Stimulated activated CD8-positive, alpha-beta memory T cell treated with anti-CD3 and anti-CD28 coated beads, Interleukin-12 subunit alpha, Interleukin-12 subunit beta, amount 100 ng/mL, for 24 hours (primary cell): Measurements from ENCODE around the gene PAPOLG.

Source experiments
- DNase-seq: peaks from one replicate; pipeline ENCODE4 v3.0.0-alpha.2; 2020; ENCODE audit errors: extremely low read depth

Gene PAPOLG

DNA sequence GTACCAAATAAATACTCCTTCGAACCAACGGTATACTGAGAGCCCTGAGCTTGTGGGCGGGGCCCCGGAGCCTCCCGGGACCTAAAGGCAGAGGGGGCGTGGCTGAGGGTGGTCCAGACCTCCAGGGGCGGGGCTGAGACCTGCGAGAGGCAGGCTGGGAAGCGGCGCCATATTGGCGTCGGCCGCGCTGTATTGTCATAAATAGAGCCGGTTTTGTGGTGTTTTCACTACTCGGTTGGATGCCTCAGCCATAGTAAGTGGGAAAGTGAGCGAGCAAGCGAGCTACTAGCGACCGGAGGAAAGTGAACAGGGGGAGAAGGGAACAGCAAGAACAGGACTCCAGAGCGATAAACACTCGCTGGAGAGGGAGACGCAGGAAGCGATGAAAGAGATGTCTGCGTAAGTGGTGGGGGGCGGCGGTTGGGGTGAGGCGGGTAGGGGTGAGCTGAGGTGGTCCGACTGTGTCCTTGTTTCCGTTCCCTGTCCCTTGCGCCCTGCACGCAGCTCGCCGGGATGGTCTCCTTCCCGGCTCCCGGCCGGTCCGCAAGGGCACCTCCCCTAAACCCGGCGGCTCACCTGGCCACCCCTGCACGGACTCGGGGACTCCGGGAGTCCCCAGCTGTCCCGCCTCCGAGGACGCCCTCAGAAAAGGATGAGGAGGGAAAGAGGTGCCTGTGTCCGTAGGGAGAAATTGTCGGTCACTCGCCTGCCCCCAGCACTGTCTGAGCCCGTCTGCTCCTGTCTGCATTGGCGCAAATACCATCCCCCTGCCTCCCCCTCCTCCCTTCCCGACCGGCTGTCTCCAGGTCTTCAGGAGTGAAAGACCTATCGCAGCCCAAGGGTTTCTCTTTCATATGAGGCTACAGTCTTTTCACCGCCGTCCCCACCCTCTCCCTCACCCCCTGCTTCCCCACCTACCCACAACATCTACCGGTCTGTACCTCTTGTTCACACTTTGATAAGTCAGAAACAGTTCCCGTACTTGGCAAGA lies at the start of gene PAPOLG:
Gene PAPOLG, plus strand, starts transcription at position 172 of the 991 bp plus-strand sequence. Its CDS starts 211 bp downstream, at position 383.
- DNase-seq, result peak; percentile 95

DNA sequence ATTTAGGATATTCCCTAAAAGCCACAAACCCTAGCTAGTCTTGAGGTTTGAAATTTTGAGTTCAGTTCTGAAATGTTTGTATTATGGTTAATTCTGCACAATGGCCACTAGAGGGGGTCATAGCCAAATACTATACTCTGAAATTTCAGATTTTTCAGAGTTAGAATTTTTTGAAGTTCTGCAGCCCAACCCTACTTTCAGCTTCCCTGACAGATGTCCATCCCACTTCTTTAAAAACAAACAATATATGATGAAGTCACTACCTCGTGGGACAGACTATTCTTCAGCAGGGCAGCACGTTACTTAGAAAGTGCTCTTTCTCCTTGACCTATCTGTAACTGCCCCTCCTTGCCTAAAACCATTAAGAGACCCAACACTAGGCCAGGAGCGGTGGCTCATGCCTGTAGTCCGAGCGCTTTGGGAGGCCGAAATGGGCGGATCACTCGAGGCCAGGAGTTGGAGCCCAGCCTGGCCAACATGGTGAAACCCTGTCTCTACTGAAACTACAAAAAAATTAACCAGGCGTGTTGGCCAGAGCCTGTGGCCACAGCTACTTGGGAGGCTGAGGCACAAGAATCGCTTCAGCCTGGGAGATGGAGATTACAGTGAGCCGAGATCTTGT lies 48.2 kb upstream of the PAPOLG start:
- DNase-seq, result no peak

DNA sequence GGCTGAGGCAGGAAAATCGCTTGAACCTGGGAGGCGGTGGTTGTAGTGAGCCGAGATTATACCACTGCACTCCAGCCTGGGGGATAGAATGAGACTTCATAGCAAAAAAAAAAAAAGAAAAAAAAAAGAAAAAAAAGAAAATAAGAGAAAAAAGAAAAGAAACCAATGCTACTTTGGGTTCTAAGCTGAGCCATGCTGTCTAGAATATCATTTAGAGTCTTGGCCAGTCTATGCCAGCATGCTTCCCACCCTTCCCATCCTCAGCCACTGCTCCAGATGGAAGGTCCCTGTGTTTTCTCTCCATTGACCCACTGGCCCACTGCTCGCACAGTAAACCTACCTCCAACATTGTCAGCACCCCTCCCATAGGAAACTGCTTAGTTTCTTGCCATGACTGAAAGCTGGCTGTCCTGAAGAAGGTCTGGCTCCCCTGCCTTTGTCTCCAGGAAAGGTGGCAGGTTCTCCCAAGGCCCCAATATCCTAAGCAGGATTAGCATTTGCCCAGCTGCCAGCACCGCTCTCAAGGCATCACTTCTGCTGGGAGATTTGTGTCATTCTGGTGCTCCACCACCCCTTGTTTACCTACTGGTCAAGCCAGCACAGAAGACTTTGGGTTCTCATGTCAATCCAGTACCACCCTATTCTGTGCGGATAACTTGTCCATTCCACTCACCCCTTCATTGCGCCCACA lies 47.3 kb upstream of the PAPOLG start:
- DNase-seq, result no peak

DNA sequence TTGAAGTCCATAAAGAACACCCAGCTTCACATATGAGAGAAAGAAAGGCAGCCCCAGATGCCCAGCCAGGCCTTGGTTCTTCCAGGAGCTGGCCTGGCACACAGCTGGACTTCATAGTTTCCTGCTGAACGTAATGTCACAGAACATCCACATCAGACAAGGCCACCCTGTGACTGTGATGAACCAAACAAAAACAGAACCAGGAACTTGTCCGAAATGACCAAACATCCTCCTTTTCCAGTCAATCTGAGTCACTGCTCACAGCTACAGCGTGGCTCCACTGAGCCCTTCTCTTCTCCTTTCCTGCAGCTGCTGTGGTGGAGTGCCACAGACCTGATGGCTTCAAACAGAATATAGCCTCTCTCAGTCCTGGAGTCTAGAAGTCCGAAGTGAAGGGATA lies 45.4 kb upstream of the PAPOLG start:
- no peak for DNase-seq

DNA sequence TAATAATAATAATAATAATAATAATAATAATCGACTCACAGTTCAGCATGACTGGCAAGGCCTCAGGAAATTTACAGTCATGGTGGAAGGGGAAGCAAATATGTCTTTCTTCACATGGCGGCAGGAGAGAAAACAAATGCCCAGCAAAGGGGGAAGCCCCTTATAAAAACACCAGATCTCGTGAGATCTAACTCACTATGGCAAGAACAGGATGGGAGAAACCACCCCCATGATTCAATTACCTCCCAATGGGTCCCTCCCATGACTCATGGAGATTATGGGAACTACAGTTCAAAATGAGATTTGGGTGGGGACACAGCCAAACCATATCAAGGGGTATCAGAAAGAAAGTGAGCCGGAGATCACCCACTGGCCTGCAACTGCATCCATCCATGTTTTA lies 40.5 kb upstream of the PAPOLG start:
- no peak for DNase-seq

DNA sequence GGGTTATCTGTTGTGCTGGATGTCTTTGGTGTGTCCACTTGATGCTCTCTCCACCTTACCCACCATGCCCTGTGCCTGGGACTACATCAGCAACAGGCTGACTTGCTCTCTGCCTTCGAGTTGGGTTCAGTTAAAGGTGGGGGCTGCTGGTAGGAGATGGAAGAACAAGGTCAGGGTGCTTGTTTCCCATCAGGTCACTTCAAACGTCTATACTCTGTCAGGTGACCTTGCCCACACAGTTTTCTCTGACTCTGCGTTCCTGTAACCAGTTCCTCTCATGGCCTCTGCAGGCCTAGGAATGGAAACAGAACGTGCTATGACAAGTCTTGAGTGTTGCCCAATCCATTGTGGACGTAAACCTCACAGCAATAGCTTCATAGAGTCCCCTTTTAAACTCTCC lies 38.4 kb upstream of the PAPOLG start:
- no peak for DNase-seq

DNA sequence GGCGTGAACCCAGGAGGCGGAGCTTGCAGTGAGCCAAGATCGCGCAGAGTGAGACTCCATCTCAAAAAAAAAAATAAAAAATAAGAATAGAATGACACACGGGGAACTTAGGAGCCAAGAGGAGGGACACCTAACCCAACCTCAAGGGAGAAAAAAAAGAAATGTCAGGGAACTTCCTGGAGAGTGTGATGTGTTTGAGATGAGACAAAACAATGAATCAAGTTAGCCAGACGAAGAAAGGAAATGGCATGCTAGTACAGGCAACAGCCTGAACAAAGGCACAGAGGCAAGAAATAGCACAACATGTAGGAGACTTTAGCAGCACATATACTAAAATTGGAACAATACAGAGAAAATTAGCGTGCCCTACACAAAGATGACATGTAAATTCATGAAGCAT lies 36.7 kb upstream of the PAPOLG start:
- DNase-seq, result no peak

DNA sequence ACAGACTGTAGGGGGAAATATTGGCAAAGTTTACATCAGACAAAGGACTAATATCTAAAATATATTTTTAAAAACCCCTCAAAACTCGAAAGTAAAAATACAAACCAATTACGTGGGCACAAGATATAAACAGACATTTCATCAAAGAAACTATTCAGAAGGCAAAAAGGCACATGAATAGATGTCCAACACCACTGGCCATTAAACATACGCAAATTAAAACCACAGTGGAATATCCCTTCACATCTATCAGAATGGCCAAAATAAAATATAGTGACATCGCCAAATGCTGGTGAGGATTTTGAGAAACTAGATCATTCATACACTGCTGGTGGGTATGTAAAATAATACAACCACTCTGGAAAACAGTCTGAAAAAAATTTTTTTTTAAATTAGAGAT lies 30.6 kb upstream of the PAPOLG start:
- no peak for DNase-seq

DNA sequence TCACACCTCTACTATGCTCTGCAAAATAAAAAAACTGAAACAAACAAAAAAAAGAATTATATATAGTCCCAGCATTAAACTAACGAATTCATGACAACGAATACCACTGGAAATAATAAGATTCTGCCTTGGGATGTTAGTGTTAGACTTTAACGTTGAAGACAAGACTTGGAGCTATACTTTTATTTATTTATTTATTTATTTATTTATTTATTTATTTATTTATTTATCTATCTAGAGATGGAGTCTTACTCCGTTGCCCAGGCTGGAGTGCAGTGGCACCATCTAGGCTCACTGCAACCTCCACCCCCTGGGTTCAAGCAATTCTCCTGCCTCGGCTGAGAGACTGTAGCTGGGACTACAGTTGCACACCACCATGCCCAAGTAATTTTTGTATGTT lies 27.2 kb upstream of the PAPOLG start:
- DNase-seq, result no peak

DNA sequence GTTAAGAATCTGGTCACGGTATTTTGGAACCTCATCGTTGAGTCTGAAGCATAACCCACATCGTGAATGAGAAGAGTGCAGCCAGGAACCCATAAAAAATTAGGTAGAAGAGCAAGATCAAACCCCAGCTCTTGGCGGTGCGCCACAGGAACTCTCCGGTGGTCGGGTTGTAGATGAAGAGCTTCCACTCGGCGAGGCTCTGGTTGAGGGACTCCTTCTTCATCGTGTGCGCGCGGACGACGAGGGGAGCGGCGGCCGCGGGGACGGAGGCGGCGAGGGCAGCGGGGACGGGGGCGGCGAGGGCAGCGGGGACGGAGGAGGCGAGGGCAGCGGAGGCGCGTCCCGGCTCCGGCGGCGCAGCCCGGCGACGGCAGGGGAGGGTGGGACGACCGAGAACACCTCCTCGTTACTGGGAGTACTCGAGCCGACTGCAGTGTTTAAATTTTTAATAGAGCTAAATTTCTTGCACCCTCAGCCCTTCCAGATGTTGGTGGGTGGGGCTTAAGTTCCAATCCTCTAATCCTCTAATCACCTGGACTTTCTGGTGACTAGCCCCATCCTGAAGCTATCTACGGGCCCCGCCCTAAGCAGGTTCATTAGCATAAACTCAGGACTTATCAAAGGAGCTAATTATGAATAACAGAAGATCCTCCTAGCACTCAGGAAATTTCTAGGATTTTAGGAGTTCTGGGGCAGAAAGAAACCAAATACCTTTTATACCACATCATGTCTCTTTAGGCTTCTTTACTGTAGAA lies 20.4 kb upstream of the PAPOLG start:
- no peak for DNase-seq

DNA sequence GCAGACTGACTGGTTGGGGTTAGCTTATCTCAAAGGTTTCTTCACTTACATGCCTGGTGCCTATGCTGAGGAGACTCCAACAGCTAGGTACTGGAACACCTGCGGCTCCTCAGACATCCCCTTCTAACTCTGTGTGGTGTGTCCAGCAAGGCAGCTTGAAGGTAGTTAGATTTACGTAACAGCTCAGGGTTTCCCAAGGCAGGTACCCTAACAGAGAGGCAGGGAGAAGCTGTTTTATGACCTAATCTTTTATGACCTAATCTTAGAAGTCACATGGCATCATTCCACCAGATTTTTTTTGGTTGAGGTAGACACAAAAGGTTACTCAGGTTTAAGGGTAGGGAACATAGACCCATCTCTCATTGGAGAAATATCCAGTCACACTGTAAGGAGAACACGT lies 17.4 kb upstream of the PAPOLG start:
- no peak for DNase-seq

DNA sequence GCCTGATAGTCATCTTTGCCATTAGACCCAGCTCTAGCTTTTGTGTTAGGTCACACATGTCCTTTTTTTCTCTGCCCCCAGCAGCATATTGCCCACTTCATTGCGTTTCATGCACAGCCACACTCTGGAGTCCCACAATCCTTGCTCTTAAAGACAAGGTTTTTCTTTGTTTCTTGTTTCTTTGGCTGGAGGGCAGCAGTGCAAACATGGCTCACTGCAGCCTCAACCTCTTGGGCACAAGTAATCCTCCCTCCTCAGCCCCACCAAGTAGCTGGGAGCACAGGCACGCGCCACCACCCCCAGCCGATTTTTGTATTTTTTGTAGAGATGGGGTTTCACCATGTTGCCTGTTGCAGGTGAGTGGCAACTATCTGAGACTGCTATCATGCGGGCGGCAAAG lies 16.9 kb upstream of the PAPOLG start:
- no peak for DNase-seq

DNA sequence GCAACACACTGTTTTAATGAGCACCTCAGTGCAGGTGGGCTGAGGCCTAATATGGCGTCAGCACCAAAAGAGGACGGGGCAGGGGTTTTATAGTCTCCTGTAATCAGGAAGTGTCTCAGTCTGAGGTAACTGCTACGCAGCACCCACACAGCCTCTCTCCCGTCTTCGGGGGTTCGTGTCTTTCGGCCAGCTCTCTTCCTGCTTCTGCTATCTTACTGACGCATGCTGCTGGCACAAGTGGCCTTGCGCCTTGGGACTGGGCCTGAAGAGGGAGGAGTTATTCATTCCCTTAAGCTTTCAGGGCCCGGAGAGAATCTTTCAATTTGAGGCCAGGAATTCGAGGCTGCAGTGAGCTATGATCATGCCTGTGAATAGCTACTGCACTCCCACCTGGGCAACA lies 14.5 kb upstream of the PAPOLG start:
- no peak for DNase-seq

DNA sequence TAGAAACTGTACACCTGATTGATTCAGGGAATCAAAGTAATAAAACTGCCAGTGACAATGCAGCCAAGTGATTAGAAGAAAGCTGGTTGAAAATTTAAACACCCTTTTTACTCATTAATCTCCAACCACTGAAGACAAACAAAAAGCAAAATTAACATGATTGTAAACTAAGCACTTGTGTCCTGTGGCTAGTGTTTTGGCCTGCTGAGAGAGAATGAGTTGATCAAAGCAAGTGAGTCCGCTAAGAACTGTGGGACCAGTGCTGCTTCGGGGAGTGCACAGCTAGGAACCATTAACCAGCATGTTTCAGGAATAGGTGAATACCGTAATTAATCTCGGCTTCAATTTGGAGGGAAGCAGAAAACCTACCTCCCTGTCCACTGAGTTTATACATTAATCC lies 13.6 kb upstream of the PAPOLG start:
- DNase-seq, result no peak

DNA sequence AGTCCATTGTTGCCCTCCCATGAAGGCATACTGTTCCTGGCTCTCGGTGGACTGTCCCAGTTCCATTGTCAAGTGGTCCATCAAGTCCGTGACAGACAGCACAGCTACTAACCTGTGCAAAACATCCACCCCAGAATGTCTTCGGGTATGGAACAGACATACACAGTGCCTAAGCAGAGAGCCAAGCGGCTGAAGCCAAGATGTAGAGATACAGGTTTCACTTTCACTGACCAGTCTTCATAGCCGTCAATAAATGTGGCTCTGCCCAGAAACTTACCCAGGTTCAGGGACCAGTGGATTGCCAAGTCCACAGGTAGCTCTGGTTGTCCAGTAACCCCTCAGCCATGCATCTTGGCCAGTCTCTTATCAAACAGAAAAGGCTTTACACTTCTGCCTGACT lies 10.7 kb upstream of the PAPOLG start:
- no peak for DNase-seq

DNA sequence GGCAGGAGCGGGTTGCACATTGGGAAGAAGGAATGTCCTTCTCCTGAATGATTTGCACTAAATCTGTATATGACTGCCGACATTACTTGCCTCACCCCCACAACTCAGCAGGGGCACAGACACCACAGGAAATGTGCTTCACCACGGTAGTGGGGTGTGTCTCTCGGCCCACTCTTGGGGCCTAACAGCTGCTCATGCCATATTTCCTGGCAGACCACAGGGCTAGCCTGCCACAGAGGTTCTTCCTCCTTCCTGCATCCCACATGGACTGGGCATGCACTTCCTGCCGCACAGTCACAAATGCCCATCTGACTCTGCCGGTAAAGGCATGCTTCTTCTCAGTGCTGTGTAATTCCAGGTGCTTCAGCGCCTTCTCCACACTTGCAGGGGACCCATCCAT lies 10.3 kb upstream of the PAPOLG start:
- DNase-seq, result no peak

DNA sequence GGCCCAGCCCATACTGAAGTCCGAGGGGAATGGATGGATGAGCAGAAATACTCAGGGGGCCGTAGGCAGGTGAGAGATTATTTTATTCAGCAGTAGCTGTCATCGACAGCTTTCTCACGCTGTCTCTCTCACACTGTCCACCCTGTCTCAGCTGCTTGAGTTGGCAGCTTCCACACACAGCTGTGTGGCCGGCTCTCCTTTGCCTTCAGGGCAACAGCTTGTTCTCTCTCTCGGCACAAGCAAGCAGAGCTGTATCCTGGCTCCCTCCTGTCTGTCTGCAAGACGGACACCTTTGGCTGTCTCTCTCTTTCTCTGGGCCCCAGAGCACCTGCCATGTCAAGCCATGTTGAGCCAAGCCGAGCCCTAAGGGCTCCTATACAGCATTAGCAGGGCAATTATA lies 9.8 kb upstream of the PAPOLG start:
- no peak for DNase-seq

DNA sequence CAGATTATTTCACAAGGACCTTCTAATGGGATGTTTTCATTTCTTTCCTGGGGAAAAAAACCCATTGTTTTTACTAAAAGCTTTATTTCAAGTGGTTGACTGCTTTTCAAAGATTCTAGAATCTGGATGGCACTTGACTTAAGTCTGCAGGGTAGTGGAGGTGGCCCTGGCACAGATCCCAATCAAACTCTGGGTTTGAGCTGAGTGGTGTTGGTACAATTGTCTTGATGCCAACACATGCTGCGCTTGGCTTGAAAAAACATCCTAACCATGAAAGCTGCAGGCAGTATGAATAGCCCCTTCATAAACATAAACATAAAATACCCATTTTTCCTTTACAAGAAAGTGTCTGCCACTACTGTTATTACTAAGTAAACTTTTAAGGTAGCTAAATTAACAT lies 3.6 kb downstream of the PAPOLG start:
- DNase-seq, result no peak

DNA sequence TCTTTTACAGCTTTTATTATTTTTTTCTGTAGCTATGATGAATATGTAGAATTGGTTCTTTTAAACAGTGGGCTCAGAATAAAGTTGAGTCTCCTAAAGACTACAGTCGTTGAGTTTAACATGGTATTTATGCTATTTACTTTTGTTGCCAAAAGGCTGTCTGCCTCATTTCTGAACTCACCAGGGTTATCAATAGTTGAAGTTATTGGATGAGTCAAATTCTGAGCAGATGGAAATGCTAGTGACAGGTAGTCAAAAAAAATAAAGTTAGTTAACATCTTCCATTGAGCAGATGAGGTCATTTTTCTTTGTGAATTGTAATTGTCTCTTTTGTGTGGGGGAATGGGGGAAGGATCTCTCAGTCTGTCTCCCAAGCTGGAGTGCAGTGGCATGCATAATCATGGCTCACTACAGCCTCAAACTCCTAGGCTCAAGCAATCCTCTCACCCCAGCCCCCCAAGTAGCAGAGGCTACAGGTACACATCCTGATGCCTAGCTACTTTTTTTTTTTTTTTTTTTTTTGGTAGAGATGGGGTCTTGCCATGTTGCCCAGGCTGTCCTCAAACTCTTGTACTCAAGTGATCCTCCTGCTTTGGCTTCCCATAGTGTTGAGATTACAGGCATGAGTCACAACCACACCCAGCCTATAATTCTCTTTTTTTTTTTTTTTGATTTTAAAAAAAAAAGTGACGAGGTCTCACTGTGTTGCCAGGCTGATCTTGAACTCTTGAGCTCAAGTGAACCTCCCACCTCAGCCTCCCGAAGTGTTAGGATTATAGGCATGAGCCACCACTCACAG lies 8.9 kb downstream of the PAPOLG start:
- DNase-seq, result no peak

DNA sequence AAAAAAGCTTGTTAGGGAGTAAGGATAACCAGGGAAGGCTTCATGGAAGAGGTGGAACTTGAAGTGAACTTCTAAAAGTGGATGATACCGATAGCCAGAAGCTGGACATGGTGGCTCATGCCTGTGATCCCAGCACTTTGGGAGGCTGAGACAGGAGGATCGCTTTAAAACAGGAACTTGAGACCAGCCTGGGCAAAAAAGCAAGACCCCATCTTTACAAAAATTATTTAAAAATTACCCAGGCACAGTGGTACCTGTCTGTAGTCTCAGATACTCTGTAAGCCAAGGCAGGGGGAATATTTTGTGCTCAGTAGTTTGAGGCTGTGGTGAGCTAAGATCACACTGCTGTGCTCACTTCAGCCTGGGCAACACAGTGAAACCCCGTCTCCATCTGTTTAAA lies 10.2 kb downstream of the PAPOLG start:
- no peak for DNase-seq

DNA sequence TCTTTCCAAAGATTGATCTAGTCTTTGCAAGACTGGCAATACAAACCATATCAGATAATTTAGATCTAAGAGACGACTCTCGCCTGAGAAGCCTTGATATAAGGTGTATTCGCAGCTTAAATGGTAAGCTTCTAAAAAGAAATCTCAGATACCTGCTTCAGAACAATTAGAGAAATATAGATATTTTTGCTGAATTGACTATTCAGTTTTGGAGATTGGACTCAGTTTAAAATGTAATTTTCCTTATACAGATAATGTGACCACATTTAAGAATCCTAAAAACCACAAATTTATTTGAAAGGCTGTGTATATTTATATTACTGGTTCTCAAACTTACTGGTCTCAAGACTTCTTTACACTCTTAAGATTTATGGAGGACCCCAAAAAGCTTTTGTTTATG lies 15.4 kb downstream of the PAPOLG start:
- no peak for DNase-seq
